PFSK-1 (cell line): ENCODE data around the gene CSPG5.

Experiments used
- FOXP2 ChIP-seq: optimal IDR thresholded peaks from 2 replicates; pipeline ENCODE3; 2011; ENCODE audit warnings: borderline replicate concordance, control low read depth, inconsistent platforms; ENCODE audit not compliant: insufficient read depth; ENCODE audit errors: extremely low read length, extremely low read depth
- POLR2AphosphoS5 ChIP-seq: IDR thresholded peaks from 2 replicates; pipeline ENCODE4 v1.6.1; 2012; ENCODE audit warnings: low read depth, mild to moderate bottlenecking, control low read depth, low read length, moderate library complexity
- REST ChIP-seq, 2 experiments: IDR thresholded peaks; 2 replicates each; pipeline versions ENCODE4 v1.6.1 to v1.8.0; 2011 to 2012; ENCODE audit warnings: low read depth in 2 of 2, low read length in 2 of 2, control low read depth in 1 of 2, inconsistent platforms in 1 of 2, mild to moderate bottlenecking in 1 of 2, moderate library complexity in 1 of 2; ENCODE audit not compliant: insufficient read depth in 1 of 2
- SIN3A ChIP-seq: IDR thresholded peaks from 2 replicates; pipeline ENCODE4 v1.6.1; 2012; ENCODE audit warnings: mild to moderate bottlenecking, low read length, moderate library complexity, borderline replicate concordance; ENCODE audit not compliant: insufficient read depth
- TAF1 ChIP-seq: IDR thresholded peaks from 2 replicates; pipeline ENCODE4 v1.6.1; 2012; ENCODE audit warnings: low read length, control low read depth, borderline replicate concordance; ENCODE audit not compliant: insufficient read depth

CSPG5 gene

GRCh38 chr3:47520756-47521155 is 57.9 kb downstream of the CSPG5 start:
- TF ChIP-seq REST (IDR thresholded peaks at IDR 0.05; ENCODE audit: insufficient read depth in 1 of 2, low read depth in 2 of 2, low read length in 2 of 2) (no peak), SIN3A (no peak), TAF1 (no peak), FOXP2 (no peak), POLR2AphosphoS5 (no peak)

- TF ChIP-seq POLR2AphosphoS5: no peak
- TF ChIP-seq TAF1: no peak
- no peak for TF ChIP-seq SIN3A
- TF ChIP-seq REST (IDR thresholded peaks at IDR 0.05; ENCODE audit: insufficient read depth in 1 of 2, low read depth in 2 of 2, low read length in 2 of 2): no peak
- TF ChIP-seq FOXP2: no peak
Observed at GRCh38 chr3:47517937-47518336, 60.7 kb downstream of the CSPG5 start.

GRCh38 chr3:47515864-47516319 is 62.8 kb downstream of the CSPG5 start:
- TF ChIP-seq POLR2AphosphoS5 (no peak), TAF1 (no peak), FOXP2 (no peak), SIN3A (no peak), REST (IDR thresholded peaks at IDR 0.05; ENCODE audit: insufficient read depth in 1 of 2, low read depth in 2 of 2, low read length in 2 of 2) (no peak)

- no peak for TF ChIP-seq POLR2AphosphoS5
- TF ChIP-seq FOXP2: no peak
- TF ChIP-seq TAF1: no peak
- TF ChIP-seq SIN3A: no peak
- TF ChIP-seq REST (IDR thresholded peaks at IDR 0.05; ENCODE audit: insufficient read depth in 1 of 2, low read depth in 2 of 2, low read length in 2 of 2): no peak
Observed at GRCh38 chr3:47515100-47515499, 63.6 kb downstream of the CSPG5 start.
